Kidney epithelial cell (primary cell): ENCODE results near the gene TTC21B. TPM values are rescaled to one million over a fixed set of nuclear protein-coding genes. Genes with fewer than 3 reads are reported as not detected.

Experiments used
- DNase-seq: peaks from one replicate; pipeline ENCODE4 v3.0.0-alpha.2; 2010; ENCODE audit warnings: low read depth
- H3K27me3 ChIP-seq: 2 replicates; pipeline ENCODE4 v1.6.0; 2011; ENCODE audit warnings: low read length; ENCODE audit not compliant: control insufficient read depth, insufficient read depth
- H3K36me3 ChIP-seq: 2 replicates; pipeline ENCODE4 v1.5.1; 2011; ENCODE audit warnings: low read length; ENCODE audit not compliant: control insufficient read depth, insufficient read depth
- H3K4me3 ChIP-seq: 2 replicates; pipeline ENCODE4 v1.5.1; 2011; ENCODE audit warnings: low read depth, mild to moderate bottlenecking, control low read depth, low read length
- total RNA-seq: library from RNA; depleted of rRNA; stranded (reverse); fragments of >200 nt; gene quantifications from 2 replicates; pipeline ENCODE4 v1.2.3, GENCODE V29; 2015
- TF ChIP-seq, protein P1 (sequence below): IDR thresholded peaks from 2 replicates; pipeline ENCODE4 v1.5.1; 2011; ENCODE audit warnings: mild to moderate bottlenecking, moderate library complexity, low read length, control low read depth, inconsistent platforms; ENCODE audit not compliant: insufficient read depth, poor library complexity, severe bottlenecking

TTC21B gene
- total RNA-seq, 1 donor from 2014 or later, result 10.8 TPM

DNA sequence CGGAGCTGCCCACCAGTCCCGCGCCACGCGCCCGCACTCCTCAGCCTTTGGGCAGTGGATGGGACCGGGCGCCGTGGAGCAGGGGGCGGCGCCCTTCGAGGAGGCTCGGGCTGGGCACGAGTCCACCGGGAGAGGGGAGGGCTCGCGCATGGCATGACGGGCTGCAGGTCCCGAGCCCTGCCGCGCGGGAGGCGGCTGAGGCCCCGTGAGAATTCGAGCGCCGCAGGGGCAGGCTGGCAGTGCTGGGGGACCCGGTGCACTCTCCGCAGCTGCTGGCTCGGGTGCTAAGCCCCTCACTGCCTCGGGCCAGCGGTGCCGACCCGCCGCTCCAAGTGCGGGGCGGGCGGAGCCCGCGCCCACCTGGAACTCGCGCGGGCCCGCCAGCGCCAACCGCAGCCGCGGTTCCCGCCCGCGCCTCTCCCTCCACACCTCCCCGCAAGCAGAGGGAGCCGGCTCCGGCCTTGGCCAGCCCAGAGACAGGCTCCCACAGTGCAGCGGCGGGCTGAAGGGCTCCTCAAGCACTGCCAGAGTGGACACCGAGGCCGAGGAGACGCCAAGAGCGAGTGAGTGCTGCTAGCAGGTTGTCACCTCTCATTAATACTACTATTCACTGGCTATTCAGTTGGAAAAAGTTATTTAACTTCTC, 3.6 kb upstream of the TTC21B start:
- Histone ChIP-seq H3K4me3 (peak overlapping the region; percentile 27), H3K36me3 (no peaks in the 10 kb centered on the region), H3K27me3 (no peaks in the 10 kb centered on the region)
- no peak for DNase-seq
- TF ChIP-seq, protein P1, sequence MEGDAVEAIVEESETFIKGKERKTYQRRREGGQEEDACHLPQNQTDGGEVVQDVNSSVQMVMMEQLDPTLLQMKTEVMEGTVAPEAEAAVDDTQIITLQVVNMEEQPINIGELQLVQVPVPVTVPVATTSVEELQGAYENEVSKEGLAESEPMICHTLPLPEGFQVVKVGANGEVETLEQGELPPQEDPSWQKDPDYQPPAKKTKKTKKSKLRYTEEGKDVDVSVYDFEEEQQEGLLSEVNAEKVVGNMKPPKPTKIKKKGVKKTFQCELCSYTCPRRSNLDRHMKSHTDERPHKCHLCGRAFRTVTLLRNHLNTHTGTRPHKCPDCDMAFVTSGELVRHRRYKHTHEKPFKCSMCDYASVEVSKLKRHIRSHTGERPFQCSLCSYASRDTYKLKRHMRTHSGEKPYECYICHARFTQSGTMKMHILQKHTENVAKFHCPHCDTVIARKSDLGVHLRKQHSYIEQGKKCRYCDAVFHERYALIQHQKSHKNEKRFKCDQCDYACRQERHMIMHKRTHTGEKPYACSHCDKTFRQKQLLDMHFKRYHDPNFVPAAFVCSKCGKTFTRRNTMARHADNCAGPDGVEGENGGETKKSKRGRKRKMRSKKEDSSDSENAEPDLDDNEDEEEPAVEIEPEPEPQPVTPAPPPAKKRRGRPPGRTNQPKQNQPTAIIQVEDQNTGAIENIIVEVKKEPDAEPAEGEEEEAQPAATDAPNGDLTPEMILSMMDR, result no peak

DNA sequence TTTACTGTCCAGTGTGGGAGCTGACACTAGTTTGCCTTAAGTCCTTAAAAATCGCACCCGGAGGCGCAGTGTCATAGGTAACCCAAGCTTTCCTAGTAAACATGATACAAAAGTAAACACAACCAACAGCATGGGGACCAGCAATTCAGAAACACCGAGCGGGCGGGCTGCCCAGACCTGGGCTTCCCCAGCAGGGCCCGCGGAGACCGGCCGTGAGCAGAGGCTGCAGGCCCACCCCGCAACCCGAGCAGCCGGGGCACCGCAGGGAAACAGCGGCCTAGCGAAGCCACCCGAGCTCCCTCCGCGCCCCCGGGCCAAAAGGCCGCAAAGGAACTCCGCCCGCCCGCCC, 296 bp downstream of the TTC21B start:
- no peak for DNase-seq
- TF ChIP-seq, protein P1, result no peak

DNA sequence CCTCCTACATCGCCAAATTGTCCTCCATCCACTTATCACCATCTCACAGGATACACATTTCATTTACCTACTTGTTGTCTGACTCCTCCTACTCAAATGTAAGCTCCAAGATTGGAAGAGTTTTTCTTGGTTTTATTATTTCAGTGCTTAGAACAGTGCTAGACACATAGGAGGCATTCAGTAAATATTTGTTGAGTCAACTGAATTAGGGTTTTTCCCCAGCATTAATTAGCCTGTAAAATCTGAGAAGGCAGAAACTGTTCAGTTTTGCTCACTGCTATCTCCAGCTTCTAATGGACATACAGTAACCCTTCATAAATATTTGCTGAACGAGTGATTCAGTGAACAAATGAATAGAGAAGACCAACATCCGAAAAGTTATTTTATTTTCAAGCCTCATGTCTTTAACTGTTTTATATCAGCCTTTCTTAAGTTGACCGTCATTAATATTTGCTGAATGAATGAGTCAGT, 800 bp downstream of the TTC21B start:
- H3K27me3 ChIP-seq, result no peaks in the 10 kb centered on the region
- no peaks in the 10 kb centered on the region for H3K36me3 ChIP-seq
- no peak for DNase-seq
- TF ChIP-seq, protein P1, result no peak
- peak overlapping the region; percentile 72 for H3K4me3 ChIP-seq

More for the DNA sequence above, 296 bp downstream of the TTC21B start:
- no peaks in the 10 kb centered on the region for H3K36me3 ChIP-seq
- no peaks in the 10 kb centered on the region for H3K27me3 ChIP-seq
- H3K4me3 ChIP-seq, result peak overlapping the region; percentile 72

DNA sequence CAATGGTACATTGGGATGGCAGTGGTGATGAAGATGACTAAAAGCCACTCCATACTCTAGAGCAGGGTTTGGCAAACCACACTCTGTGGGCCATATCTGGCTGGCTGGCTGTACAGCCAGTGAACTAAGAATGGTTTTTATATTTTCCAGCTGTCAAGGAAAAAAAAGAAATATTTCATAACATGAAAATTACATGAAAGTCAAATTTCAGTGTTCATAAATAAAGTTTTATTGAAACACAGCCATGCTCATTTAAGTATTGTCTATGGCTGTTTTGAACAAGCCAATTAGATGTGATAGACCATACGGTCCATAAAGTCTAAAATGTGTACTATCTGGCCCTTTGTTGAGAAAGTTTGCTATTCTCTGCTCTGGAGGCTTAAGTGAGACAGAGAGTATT, 1.5 kb downstream of the TTC21B start:
- no peak for DNase-seq
- Histone ChIP-seq H3K4me3 (no peak overlapping the region), H3K36me3 (no peaks in the 10 kb centered on the region), H3K27me3 (no peaks in the 10 kb centered on the region)
- TF ChIP-seq, protein P1, result no peak

DNA sequence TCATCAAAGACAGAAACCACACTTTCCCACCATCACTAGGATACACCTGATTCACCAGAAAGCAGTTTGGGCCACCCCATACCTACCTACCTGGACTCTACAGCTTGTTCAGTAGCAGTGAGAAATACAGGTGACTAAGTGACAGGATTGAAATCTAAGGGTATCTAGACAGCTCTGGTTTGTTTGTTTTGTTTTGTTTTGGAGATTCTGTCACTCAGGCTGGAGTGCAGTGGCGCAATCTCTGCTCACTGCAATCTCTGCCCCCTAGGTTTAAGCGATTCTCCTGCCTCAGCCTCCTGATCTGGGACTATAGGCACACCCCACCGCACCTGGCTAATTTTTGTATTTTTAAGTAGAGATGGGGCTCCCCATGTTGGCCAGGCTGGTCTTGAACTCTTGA, 3.1 kb downstream of the TTC21B start:
- Histone ChIP-seq H3K27me3 (no peaks in the 10 kb centered on the region), H3K4me3 (no peak overlapping the region), H3K36me3 (no peaks in the 10 kb centered on the region)
- DNase-seq, result no peak
- TF ChIP-seq, protein P1, result no peak

DNA sequence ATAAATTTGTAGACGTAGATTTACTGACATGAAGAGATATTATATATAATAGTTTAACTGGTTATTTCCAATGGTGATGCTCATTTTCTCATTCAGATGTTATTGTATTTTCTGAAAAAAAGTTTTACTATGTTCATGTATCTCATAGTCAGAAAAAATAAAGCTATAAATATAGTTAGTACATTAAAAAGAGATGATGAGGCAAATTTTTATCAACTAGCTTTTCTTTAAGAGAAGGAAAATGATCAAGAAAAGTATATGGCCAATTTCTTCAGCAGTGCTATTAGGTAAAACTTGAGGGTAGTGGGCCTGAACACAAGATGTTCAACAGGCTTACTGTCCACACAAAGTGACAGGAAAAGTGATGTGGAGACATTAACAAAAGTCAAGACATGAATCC, 11.7 kb downstream of the TTC21B start:
- TF ChIP-seq, protein P1, result no peak
- Histone ChIP-seq H3K4me3 (no peak overlapping the region), H3K36me3 (no peaks in the 10 kb centered on the region), H3K27me3 (no peaks in the 10 kb centered on the region)
- no peak for DNase-seq
